Skeletal muscle satellite cell (primary cell): ENCODE measurements around the gene NTHL1.
A peak's percentile ranks its signal among the peaks of the same experiment; 100 is the strongest.

Experiments
- H3K27me3 ChIP-seq: 2 replicates; pipeline ENCODE4 v1.7.0; 2013; ENCODE audit warnings: low read length; ENCODE audit not compliant: control insufficient read depth, insufficient read depth
- H3K36me3 ChIP-seq: 2 replicates; pipeline ENCODE4 v1.7.0; 2013; ENCODE audit warnings: mild to moderate bottlenecking, control low read depth, low read length; ENCODE audit not compliant: insufficient read depth
- H3K4me1 ChIP-seq: 2 replicates; pipeline ENCODE4 v1.7.0; 2013; ENCODE audit warnings: low read length; ENCODE audit not compliant: control insufficient read depth, insufficient read depth
- H3K4me2 ChIP-seq: 2 replicates; pipeline ENCODE4 v1.7.0; 2013; ENCODE audit warnings: mild to moderate bottlenecking, low read length
- H3K4me3 ChIP-seq: 2 replicates; pipeline ENCODE4 v1.7.0; 2013; ENCODE audit warnings: low read length
- H3K9ac ChIP-seq: 2 replicates; pipeline ENCODE4 v1.7.0; 2013; ENCODE audit warnings: mild to moderate bottlenecking, low read depth, low read length, moderate library complexity
- H3K9me3 ChIP-seq: replicated peaks from 2 replicates; pipeline ENCODE4 v1.7.0; 2013; ENCODE audit warnings: mild to moderate bottlenecking, control low read depth, low read length

Gene NTHL1

GRCh38 chr16:1999866-2000514 lies 47.6 kb downstream of the NTHL1 start:
- H3K36me3 ChIP-seq, result peaks cover 68% of the 10 kb centered on the region

DNA sequence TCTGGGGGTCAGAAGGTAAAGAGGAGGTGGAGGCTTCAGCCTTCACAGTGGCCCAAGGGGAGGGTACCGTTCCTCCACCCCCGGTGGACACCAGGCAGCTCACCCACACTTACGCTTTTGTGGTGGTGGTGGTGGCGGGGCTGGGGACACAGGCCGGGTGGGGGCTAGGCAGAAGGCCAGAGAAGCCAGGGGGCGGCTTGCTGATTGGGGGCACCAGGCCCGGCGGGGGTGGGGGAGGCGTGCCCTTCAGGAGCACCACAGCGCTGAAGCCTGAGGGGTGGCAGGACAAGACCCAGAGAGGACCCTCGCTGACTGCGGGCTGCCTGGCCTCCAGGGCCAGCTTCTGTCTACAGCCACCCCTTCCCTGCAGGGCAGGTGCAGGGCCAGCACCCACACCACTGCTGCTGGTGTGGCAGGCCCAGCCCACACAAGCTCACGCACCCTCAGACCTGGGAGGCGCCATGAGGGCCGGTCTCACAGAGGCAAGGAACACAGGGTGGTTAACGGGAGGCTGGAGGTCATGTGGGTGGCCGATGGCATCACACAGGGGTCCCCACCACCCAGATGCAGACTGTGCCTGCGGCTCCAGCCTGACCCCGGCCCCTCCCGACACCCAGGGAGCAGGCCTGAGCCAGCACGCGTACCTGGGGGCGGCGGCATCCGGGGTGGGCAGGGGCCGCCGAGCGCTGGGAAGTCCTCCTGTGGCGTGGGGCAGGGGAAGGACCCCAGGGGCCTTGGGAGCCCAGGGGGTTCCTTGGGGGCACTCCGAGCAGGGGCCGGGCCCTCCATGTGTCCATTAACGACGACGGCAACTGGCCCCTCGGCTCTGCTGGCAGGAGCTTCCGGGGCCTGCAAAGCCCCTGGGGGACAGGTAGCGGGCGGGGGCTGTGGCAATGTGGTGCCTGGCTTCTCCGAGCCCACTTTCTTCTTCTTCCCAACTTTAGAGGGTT lies 48.5 kb downstream of the NTHL1 start:
- peaks cover 68% of the 10 kb centered on the region for H3K36me3 ChIP-seq
- peaks cover 19% of the 10 kb centered on the region for H3K4me1 ChIP-seq
- H3K4me2 ChIP-seq, result no peak overlapping the region
- no peaks in the 10 kb centered on the region for H3K9me3 ChIP-seq
- H3K9ac ChIP-seq, result no peak overlapping the region
- H3K27me3 ChIP-seq, result no peaks in the 10 kb centered on the region
- H3K4me3 ChIP-seq, result no peak overlapping the region

More at GRCh38 chr16:1999866-2000514, 47.6 kb downstream of the NTHL1 start:
- H3K27me3 ChIP-seq, result no peaks in the 10 kb centered on the region
- H3K4me1 ChIP-seq, result peaks cover 28% of the 10 kb centered on the region
- no peak overlapping the region for H3K4me2 ChIP-seq
- H3K9me3 ChIP-seq, result no peaks in the 10 kb centered on the region
- no peak overlapping the region for H3K4me3 ChIP-seq
- H3K9ac ChIP-seq, result no peak overlapping the region

GRCh38 chr16:1998360-1998835 lies 49.2 kb downstream of the NTHL1 start:
- Histone ChIP-seq H3K36me3 (peaks cover 65% of the 10 kb centered on the region), H3K9me3 (no peaks in the 10 kb centered on the region), H3K4me2 (no peak overlapping the region), H3K4me3 (no peak overlapping the region), H3K4me1 (peaks cover 16% of the 10 kb centered on the region), H3K9ac (no peak overlapping the region), H3K27me3 (no peaks in the 10 kb centered on the region)

DNA sequence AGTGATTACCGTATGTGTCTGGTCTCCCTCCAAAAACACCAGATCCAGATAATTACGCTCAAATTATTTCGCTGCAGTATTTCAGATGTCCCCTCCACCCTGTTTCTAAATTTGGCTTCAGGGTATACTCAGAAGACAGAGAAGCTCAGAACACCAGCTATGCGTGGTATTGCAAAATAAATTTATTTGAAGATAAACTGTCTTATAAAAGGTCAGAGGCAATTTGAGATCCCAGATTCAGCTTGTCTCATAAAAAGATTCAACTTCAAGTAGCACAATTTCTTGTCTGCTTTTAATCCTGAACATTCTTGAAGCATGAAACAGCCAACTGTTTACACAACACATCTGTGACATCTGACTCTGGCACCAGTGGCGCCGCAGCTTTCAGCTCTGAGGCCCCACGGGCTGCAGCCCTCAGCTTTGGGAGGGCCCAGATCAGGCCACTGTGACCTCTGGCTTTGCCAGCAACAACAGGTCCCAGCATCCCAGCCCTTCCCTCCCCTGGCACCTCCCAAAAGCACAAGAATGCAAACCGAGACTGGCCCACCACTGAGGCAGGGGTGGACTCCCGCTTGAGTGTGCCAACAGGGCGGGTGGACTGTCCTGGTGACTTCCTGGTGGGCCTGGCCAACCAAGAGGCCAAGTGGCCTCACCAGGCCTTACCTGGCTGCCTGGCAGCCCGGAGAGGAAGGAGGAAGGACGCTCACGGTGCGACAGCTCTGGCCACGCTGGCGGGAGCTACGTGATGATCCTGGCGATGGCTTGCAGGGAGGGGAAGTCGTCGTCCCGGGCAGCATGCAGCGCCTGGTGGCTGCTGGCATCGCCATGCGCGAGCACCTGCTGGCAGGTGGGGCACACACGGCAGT lies 49.9 kb downstream of the NTHL1 start:
- H3K4me2 ChIP-seq, result no peak overlapping the region
- no peaks in the 10 kb centered on the region for H3K27me3 ChIP-seq
- peaks cover 59% of the 10 kb centered on the region for H3K36me3 ChIP-seq
- H3K4me3 ChIP-seq, result no peak overlapping the region
- peaks cover 16% of the 10 kb centered on the region for H3K4me1 ChIP-seq
- H3K9ac ChIP-seq, result no peak overlapping the region
- H3K9me3 ChIP-seq, result no peaks in the 10 kb centered on the region

DNA sequence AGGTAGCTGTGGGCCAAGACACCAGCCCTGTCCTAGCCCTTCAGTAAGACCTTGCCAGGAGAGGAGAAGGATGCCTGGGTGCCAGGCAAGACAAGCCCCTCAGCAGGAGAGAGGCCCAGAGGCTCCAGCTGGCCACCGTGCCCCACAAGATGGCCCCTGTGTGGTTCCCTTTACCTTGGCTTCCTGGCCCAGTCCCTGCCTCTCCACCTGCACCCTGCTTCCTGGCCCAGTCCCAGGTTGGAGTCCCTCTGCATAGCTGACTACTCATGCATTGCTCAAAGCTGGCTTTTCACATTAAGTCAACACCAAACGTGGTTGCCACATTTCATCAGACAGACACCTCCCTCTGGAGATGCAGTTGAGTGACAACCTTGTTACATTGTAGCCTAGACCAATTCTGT lies 53.9 kb downstream of the NTHL1 start:
- Histone ChIP-seq H3K27me3 (peaks cover 27% of the 10 kb centered on the region), H3K4me1 (peaks cover 34% of the 10 kb centered on the region), H3K36me3 (peaks cover 23% of the 10 kb centered on the region), H3K4me3 (no peak overlapping the region), H3K9me3 (no peaks in the 10 kb centered on the region), H3K4me2 (no peak overlapping the region), H3K9ac (no peak overlapping the region)

DNA sequence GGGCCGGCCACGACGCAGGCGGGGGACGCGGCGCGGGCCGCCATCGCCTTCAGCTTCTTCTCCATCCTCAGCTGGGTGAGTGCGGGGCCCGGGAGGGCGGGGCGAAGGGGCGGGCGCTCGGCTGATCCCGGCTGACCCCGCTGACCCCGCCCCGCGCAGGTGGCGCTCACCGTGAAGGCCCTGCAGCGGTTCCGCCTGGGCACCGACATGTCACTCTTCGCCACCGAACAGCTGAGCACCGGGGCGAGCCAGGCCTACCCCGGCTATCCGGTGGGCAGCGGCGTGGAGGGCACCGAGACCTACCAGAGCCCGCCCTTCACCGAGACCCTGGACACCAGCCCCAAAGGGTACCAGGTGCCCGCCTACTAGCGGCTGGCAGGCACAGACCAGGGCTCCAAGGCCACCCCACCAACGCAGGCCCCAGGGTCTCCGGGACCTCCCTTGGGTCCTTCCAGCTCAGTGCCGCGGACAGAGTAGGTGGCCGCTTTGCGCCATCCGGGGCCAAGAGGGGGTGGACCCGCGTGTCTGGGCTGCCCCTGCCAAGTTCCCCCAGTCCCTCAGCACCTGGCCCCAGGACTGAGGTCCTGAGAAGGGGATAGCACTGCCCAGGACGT lies 54.8 kb downstream of the NTHL1 start:
- Histone ChIP-seq H3K9me3 (no peaks in the 10 kb centered on the region), H3K9ac (no peak overlapping the region), H3K27me3 (peaks cover 28% of the 10 kb centered on the region), H3K36me3 (peaks cover 17% of the 10 kb centered on the region), H3K4me2 (peak overlapping the region; percentile 70), H3K4me1 (peaks cover 28% of the 10 kb centered on the region), H3K4me3 (peak overlapping the region; percentile 56)

DNA sequence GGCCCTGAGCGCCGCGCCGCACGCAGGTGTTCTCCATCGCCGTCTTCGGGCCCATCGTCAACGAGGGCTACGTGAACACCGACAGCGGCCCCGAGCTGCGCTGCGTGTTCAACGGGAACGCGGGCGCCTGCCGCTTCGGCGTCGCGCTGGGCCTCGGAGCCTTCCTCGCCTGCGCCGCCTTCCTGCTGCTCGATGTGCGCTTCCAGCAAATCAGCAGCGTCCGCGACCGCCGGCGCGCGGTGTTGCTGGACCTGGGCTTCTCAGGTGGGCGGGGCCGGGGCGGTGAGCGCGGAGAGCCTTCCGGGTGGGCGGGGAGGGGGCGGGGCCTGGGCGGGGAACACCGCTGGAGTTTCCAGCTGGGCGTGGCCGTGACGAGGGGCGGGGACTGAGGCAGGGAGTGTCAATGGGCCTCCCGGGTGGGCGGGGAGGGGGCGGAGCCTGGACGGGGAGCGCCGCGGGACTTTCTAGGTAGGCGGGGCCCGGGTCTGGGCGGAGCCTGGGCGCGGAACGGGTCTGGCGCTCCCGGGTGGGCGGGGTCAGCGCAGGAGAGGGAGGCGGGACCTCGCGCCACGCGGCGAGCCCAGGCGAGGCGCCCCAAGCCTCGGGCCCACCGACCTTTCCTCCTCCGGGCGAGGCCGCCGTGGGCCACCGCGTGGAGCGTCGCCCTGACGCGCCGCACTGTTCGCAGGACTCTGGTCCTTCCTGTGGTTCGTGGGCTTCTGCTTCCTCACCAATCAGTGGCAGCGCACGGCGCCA lies 55.5 kb downstream of the NTHL1 start:
- Histone ChIP-seq H3K4me1 (peaks cover 21% of the 10 kb centered on the region), H3K4me2 (peak overlapping the region; percentile 79), H3K9ac (no peak overlapping the region), H3K36me3 (peaks cover 12% of the 10 kb centered on the region), H3K27me3 (peaks cover 28% of the 10 kb centered on the region), H3K9me3 (no peaks in the 10 kb centered on the region), H3K4me3 (peak overlapping the region; percentile 62)

- no peak overlapping the region for H3K9ac ChIP-seq
- H3K36me3 ChIP-seq, result peaks cover 11% of the 10 kb centered on the region
- peak overlapping the region; percentile 62 for H3K4me3 ChIP-seq
- H3K9me3 ChIP-seq, result no peaks in the 10 kb centered on the region
- H3K4me2 ChIP-seq, result peak overlapping the region; percentile 79
- peaks cover 17% of the 10 kb centered on the region for H3K4me1 ChIP-seq
- H3K27me3 ChIP-seq, result peaks cover 28% of the 10 kb centered on the region
Observed at GRCh38 chr16:1991588-1991947, 56.1 kb downstream of the NTHL1 start.

GRCh38 chr16:1991135-1991551 lies 56.5 kb downstream of the NTHL1 start:
- Histone ChIP-seq H3K9ac (no peak overlapping the region), H3K36me3 (peaks cover 14% of the 10 kb centered on the region), H3K4me3 (no peak overlapping the region), H3K9me3 (no peaks in the 10 kb centered on the region), H3K27me3 (peaks cover 28% of the 10 kb centered on the region), H3K4me1 (peaks cover 17% of the 10 kb centered on the region), H3K4me2 (no peak overlapping the region)

DNA sequence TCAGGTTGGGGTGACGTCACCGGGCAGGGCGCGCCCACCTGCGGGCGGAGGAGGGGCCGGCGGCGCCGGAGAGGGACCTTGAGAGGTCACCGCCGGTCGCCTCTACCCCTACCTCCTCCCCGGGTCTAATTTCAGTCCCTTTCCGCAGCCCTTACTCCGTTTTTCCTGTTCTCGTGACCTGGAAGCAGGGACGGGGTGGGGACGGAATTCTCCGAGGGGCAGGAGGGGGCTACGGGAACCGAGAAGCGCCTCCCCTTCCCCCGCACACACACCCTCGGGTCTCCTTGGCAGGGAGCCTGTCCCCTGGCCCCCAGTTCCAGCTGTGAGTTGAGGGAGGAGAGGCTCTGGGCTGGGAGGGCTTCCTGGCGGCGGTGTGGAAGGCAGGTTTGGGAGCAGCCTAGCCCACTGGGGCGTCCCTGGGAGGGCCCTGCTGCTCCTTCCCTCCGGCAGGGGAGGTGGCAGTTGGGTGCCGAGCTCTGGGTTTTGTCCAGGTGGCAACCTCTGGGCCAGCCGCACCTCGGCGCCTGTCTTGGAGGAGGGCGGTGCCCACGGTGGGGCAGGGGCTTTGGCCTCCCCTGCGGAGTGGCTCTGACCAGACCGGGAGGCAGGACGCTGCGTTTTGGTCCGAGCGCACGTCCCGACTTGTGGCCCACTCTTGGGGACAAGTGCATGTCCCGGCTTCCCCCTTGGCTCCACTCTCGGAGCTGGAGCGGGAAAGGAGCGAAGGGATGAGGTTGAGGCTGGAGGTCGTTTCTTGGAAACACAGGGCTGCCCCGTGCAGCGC lies 57.1 kb downstream of the NTHL1 start:
- Histone ChIP-seq H3K4me2 (peak overlapping the region; percentile 47), H3K36me3 (peaks cover 18% of the 10 kb centered on the region), H3K4me3 (no peak overlapping the region), H3K9me3 (no peaks in the 10 kb centered on the region), H3K9ac (no peak overlapping the region), H3K27me3 (peaks cover 28% of the 10 kb centered on the region), H3K4me1 (peaks cover 22% of the 10 kb centered on the region)
